Measurements from ENCODE around the gene TBC1D9.
"Not testable (repeated sequence)": the region's sequence is repeated elsewhere in the genome, so short reads cannot be mapped to it uniquely, and the experiment has no call there.

Gene TBC1D9

DNA sequence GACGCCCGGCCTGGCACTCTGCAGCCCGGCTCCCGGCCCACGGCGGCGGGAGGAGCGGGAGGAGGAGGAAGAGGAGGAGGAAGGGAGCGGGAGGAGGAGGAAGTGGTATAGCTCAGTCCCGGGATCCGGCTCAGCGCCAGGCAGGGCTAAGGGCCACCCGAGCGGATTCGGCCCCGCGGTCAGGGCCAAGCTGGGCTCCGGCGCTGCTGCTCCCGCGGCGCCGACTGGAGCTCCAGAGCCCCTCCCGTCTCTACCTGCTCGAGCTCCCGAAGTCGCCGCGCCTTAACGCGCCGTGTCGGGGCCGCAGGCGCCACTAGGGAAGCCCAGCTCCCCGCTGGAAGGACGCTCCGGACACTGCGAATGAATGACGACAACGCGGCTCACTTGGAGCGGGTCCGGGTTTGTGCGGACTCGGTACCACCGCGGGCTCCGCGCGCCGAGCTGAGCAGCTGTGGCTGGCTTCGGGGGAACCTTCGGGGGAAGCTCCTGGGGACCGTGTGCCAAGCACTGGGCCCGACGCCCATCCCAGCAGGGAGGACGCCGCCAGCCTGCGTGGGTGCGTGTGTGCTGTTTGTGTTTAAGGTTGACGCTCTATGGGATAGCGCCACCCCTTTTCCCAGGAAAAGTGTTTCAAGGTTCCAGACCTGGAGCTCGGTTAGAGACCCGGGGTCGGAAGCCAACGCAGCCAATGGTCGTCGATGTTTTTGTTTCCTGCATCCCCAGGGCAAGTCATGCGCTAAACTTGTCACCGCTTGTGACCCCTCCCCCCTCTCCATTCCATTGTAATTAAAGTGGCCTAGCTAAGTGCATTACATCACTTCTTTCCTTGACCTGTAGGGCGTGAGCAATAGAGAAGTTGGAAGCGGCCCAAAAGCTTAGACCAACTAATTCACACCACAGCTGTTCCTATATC is at the start of gene TBC1D9:
Gene TBC1D9, minus strand, starts transcription at position 67 of the 913 bp plus-strand sequence. CDS start 340 bp downstream, outside the sequence.
- no peak for DNase-seq (ENCODE audit: extremely low read depth in 1 of 2, low read depth in 1 of 2)

DNA sequence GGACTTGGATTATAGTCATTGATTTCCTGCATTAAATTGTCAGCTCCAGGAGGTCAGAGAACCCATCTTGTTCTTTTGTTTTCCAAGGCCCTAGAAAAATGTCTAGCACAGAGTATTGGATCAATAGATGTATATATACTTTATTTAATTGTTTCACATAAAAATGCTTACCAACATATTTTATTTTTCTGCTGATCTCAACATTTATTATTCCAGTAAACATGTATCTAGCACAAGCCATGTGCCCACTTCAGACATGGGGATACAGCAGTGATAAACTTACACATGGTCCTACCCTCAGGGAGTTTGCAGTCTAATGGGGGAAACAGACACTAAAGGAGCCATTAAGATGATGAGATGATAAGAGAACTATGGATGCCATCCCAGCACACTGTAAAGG is 49.1 kb upstream of the TBC1D9 start:
- no peak for DNase-seq (ENCODE audit: extremely low read depth in 1 of 2, low read depth in 1 of 2)

- no peak for DNase-seq (ENCODE audit: extremely low read depth in 1 of 2, low read depth in 1 of 2)
Measured at GRCh38 chr4:140802591-140802990, 46.4 kb upstream of the TBC1D9 start.

- no peak for DNase-seq (ENCODE audit: extremely low read depth in 1 of 2, low read depth in 1 of 2)
Measured at GRCh38 chr4:140800666-140801065, 44.5 kb upstream of the TBC1D9 start.

DNA sequence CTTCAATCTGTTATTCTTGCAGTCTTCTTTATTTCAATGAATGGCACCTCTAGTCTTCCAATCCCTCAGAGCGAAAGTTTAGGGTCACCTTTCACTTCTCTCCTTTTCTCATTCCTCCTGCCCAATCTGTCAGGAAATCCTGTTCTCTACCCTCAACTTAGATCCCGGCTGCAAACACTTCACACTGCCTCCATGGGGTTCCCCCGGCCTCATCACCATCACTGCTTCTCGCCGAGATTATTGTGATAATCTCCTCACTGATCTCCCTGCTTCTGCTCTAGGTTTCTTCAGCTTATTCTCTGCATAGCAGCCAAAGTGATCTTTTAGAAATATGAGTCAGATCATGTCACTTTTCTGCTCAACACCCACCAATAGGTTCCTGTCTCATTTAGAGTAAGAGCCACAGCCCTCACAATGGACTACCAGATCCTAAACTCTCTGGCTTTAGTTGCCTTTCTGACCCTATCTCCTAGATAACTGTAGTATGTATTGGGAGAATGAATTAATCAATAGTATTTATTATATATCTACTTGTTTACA is 43.6 kb upstream of the TBC1D9 start:
- DNase-seq (ENCODE audit: extremely low read depth in 1 of 2, low read depth in 1 of 2): no peak

GRCh38 chr4:140793291-140793690 is 37.1 kb upstream of the TBC1D9 start:
- no peak for DNase-seq (ENCODE audit: extremely low read depth in 1 of 2, low read depth in 1 of 2)

DNA sequence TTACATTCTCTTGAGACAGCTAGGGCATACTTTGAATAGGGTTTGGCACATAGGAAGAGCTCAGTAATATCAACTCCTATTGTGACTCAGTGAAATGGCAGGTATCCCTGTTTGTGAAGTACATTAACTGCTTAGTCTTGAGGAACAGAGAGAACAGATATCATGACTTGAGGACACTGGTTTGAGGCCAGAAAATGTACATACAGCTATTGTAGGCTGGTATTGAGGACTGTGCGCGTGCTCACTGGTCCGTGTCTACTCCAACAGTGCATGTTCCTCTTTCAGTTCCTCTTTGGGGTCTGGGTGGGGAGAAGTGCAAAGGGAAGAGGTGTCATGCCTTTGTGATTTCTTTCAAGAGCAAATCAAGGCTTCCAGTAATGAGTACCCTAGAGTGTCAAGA is 34.6 kb upstream of the TBC1D9 start:
- no peak for DNase-seq (ENCODE audit: extremely low read depth in 1 of 2, low read depth in 1 of 2)

DNA sequence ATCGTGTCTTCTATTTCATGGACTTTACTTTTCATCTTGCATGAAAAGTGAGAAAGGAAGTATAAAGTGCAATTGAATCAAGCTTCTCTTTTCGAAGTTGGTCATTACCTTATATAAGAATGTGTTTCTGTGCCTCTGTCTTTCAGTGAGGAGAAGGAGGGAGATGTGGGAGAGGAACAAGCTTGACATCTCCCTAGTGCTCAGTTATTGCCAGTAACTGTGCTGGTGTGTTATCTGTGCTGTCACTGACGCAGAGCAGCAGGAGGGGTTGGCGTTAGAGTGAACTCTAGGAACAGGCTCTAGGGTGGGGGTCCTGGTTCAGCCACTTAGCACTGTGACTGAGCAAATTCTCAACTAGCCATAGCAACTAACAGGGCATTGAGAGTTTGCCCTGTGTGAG is 34.0 kb upstream of the TBC1D9 start:
- DNase-seq (ENCODE audit: extremely low read depth in 1 of 2, low read depth in 1 of 2): no peak

DNA sequence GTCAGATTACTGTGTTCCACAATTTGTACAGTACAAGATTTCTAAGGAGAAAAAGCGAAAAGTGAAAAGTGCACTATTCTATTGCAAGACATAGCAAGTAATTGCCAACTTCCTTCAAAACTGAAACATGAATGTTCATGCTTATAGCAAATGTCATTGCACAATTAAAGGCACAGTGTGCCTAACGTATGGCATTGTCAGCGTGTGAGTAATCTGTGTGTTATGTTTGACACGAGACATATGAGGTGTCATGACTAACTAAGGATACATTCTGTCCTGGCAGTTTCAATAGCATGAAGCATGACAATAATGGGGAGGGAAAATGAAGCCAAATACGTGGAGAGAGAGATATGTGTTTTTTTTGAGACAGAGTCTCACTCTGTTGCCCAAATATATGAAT is 33.6 kb upstream of the TBC1D9 start:
- DNase-seq (ENCODE audit: extremely low read depth in 1 of 2, low read depth in 1 of 2): no peak

GRCh38 chr4:140782787-140783186 is 26.6 kb upstream of the TBC1D9 start:
- not testable (repeated sequence) for DNase-seq (ENCODE audit: extremely low read depth in 1 of 2, low read depth in 1 of 2)

GRCh38 chr4:140781596-140781995 is 25.4 kb upstream of the TBC1D9 start:
- DNase-seq (ENCODE audit: extremely low read depth in 1 of 2, low read depth in 1 of 2): no peak

- DNase-seq (ENCODE audit: extremely low read depth in 1 of 2, low read depth in 1 of 2): no peak
Measured at GRCh38 chr4:140777894-140778293, 21.7 kb upstream of the TBC1D9 start.

GRCh38 chr4:140777386-140777785 is 21.2 kb upstream of the TBC1D9 start:
- no peak for DNase-seq (ENCODE audit: extremely low read depth in 1 of 2, low read depth in 1 of 2)

DNA sequence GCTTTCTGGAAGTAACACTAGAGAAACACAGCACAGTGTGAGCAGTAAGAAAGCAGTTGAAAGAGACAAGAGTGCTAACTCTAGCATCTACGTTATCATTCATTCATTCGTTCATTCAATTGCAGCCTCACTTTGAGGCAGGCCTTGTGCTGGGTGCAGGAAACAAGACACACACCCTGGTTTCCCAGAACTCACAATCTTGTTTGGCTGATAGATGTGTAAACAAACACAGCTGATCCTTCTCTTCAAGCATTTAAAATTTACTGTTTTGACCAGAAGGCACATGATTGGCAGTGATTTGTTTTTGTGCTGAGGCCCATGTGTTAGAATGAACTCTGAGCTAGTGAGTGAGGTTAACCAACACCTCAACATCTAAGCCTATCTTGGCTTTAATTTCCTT is 20.4 kb upstream of the TBC1D9 start:
- no peak for DNase-seq (ENCODE audit: extremely low read depth in 1 of 2, low read depth in 1 of 2)

DNA sequence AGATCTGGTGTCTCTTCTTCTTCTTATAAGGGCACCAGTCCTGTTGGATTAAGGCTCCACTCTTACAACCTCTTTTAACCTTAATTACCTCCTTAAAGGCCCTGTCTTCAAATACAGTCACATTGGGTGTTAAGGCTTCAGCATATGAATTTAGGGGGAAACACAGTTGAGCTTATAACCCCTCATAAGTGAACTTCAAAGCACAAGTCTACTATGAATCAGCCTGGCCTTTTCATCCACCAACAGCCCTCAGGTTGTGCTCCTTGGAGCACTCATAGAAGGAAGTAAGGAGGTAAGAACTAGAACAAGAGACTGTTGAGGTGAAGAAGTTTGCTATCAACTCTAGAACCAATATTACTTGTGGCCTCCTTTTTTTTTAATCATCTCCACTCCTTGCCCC is 18.8 kb upstream of the TBC1D9 start:
- no peak for DNase-seq (ENCODE audit: extremely low read depth in 1 of 2, low read depth in 1 of 2)

GRCh38 chr4:140774510-140774909 is 18.3 kb upstream of the TBC1D9 start:
- DNase-seq (ENCODE audit: extremely low read depth in 1 of 2, low read depth in 1 of 2): no peak

DNA sequence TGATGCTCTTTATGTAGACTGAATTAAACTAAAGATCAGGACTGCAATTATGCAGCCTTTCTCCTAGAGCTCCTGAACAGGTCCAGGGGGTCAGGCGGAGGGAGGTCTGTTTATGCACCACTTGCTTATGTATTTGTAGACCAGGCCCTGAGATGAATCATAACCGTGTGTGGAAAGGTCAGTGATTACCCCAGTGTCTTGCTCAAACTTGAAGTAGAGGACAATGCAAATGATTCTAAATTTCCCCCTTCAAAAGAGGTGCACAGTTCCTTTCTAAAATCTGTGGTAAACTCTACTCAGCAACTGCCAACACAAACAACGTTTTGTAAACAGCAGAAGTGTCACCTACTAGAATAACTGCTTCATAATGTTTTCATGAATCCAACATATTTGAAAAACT is 13.0 kb upstream of the TBC1D9 start:
- DNase-seq (ENCODE audit: extremely low read depth in 1 of 2, low read depth in 1 of 2): no peak

DNA sequence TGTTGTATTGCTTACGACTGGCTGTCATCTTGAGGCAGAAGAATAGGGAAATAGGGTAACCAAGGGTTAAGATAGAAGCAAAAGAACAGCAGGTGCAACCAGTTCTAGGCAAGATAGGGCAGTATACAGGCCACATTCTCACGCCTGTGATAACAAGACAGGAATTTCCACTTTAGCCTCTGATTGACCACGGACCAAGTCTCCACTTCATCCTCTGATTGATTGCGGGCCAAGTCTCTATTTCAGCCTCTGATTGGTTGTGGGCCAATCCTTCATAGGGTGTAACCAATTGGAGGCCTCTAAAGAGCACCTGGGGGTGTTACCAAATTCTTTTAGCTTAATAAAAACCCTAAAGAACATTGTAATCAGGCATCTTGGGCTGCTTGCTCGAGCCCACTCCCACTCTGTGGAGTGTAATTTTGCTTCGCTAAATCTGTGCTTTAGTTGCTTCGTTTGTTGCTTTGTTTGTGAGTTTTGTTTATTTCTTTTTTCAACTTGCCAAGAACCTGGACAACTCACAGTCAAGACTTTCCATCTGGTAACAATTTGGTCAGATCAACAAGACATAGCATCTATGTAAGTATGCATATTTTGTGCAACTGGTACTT is 8.7 kb upstream of the TBC1D9 start:
- no peak for DNase-seq (ENCODE audit: extremely low read depth in 1 of 2, low read depth in 1 of 2)

GRCh38 chr4:140762202-140762601 is 6.0 kb upstream of the TBC1D9 start:
- no peak for DNase-seq (ENCODE audit: extremely low read depth in 1 of 2, low read depth in 1 of 2)

DNA sequence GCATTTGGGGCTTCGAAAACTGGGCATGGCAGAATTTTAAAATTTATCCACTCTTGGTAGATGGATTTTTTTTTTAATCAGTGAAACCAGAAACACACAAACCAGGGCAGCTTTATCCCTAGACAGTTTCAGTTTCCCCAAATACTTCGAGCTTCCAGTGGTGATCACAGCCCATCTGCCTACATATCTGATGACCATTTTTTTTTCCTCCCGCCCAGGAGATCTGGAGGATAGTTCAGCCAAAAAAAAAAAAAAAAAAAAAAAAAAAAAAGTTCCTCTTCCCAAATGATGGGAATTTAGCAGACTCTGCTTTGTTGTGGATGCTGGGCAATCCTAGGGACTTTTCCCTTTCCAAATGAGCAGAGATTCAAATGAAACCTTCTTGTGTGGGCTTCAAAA is 1.0 kb upstream of the TBC1D9 start:
- DNase-seq (ENCODE audit: extremely low read depth in 1 of 2, low read depth in 1 of 2): no peak

GRCh38 chr4:140755774-140756318 is 339 bp downstream of the TBC1D9 start:
- DNase-seq (ENCODE audit: extremely low read depth in 1 of 2, low read depth in 1 of 2): no peak
